Effector CD4-positive, alpha-beta T cell (primary cell): ENCODE data around the gene FIBP.

Experiments used
- DNase-seq: peaks from one replicate; pipeline ENCODE4 v3.0.0-alpha.2; 2020

The FIBP gene

DNA sequence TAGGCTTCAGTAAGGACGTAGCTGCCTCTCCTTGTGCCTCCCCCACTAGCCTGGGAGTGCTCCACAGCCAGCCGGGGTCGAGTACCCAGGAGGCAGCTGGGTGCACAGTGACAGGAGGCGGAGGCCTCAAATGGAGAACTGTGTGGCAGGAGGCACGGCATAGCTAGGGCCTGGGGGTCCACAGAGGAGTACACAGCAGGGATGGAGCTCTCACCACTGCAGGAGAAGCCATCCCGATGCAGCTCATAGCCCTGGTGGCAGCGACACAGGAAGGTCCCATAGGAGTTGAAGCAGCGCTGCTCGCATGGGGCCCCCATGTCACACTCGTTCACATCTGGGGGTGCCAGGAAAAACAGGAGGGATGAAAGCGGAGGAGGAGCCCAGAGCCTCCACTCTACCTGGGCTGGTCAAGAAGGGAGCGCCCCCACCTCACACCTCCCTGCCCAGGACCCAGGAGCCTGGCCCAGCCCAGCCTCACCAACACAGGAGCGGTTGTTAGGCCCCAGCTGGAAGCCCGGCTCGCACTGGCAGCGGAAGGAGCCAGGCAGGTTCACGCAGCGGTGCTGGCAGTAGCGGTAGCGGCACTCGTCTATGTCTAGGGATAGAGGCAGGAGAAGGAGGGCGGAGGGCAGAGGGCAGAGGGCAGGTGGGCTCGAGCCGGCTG, 18.5 kb downstream of the FIBP start:
- no peak for DNase-seq

DNA sequence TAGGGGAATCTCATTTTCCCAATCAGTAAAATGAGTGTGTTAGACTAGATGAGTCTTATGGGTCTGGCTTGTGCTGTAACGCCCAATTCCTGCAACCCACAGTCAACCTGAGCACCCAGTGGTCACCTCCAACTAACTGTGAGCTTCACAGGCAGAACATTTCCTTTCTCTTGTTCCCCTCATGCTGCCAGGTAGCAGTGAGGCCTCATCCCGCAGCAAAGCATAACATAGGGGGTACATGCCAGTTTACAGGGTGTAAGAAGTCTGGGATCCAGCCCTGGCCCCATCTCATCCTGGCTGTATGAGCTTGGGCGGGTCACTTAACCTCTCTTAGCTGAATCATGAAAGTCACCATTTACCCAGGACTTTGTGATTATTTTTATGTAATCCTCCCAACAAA, 19.4 kb downstream of the FIBP start:
- DNase-seq: no peak

DNA sequence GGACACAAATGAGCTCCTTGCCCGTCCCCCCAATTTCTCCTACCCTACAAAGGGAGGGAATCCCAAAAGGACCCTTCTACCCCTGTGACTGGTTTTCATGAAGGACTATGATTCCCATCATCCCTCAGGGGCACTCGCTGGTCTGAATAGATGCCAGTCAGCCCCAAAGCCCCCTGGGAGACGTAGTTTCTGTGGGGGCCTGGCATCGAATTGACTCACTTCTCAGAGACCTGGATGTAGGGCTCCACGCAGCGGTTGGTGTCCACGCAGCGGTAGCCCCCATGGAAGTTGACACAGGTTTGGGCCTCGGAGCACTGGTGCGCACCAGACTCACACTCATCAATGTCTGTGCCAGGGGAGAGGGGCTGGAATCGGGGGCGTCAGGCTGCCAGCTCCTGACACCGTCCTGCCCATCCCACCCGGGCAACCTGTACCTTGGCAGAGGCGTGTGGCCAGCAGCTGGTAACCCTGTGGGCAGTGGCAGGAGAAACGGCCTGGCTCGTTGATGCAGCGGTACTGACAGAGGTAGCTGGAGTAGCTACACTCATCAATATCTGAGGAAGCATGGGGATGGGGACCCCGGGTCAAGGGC, 20.1 kb downstream of the FIBP start:
- no peak for DNase-seq

- DNase-seq: no peak
Measured at GRCh38 chr11:65867284-65868071, 20.8 kb downstream of the FIBP start.

GRCh38 chr11:65866509-65867283, 21.6 kb downstream of the FIBP start:
- no peak for DNase-seq

- DNase-seq: no peak
Measured at GRCh38 chr11:65865550-65866172, 22.6 kb downstream of the FIBP start.

DNA sequence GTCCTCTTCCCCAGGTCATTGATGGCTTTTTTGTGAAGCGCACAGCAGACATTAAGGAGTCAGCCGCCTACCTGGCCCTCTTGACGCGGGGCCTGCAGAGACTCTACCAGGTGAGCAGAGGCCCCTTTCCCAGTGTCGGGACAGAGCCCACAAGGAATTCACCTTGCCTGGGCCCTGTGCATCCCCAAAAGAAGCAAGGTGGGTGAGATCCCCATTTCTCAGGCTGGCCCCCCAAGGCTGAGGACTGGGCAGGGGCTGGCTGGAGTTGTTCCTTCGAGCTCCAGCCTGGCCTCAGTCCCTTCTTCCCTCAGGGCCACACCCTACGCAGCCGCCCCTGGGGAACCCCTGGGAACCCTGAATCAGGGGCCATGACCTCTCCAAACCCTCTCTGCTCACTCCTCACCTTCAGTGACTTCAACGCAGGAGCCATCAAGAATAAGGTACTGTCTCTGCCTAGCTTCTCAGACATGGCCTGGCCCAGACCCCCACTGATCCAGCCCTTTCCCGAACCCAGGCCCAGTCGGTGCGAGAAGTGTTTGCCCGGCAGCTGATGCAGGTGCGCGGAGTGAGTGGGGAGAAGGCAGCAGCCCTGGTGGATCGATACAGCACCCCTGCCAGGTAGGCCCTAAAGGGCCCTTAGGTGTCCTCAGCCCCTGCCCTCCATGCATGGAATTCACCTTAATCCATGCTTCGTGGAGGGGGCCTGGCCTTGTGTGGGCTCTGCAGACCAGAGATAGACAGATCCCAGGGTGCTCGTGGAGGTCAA, 23.4 kb downstream of the FIBP start:
- DNase-seq: no peak

- DNase-seq: no peak
Measured at GRCh38 chr11:65863889-65864705, 24.2 kb downstream of the FIBP start.

DNA sequence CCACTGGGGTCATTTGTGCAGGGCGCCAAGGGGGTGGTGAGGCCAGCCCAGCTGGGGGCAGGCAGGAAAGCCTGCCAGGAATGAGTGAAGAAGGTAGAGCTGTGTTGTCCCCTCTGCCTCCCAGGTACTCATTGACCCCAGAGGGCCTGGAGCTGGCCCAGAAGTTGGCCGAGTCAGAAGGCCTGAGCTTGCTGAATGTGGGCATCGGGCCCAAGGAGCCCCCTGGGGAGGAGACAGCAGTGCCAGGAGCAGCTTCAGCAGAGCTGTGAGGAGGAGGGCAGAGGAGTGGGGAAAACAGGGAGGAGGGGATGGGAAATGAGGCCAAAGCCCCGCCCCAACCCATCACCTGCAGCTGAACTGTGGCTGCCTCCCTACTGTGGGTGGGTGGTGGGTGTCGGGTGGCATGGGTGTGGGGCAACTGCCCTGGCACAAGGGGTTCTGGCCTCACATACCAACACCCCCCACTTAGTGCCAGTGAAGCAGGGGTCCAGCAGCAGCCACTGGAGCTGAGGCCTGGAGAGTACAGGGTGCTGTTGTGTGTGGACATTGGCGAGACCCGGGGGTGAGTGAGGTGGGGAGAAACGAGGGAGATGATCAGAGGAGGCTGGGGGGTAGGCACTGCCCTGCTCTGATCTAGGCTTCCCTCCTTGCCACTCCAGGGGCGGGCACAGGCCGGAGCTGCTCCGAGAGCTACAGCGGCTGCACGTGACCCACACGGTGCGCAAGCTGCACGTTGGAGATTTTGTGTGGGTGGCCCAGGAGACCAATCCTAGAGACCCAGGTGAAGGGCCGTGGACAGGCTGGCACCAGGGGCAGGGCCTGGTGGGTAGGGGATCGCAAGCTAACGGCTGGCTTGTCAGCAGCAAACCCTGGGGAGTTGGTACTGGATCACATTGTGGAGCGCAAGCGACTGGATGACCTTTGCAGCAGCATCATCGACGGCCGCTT, 25.1 kb downstream of the FIBP start:
- DNase-seq: peak; percentile 0

DNA sequence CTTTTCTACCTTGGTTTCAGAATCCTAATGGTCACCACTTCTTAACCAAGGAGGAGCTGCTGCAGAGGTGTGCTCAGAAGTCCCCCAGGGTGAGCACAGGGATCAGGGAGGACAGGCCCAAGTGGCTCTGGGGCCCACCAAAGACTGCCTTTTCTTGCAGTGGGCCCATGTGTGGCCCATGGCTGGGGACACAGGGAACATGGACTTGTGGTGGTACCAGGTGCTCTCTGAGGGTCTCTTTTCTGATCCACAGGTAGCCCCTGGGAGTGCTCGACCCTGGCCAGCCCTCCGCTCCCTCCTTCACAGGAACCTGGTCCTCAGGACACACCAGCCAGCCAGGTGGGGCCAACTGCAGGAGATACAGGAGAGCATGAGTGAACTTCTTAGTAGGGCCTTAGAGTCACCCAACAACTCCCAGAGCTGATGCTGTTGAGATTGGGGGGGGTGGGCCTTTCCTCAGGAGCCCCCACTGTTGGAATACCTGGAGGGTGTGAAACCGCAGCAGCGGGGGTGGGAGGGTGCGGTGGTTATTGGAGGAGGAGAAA, 26.0 kb downstream of the FIBP start:
- DNase-seq: no peak

- DNase-seq: no peak
Measured at GRCh38 chr11:65861533-65862183, 26.6 kb downstream of the FIBP start.

- DNase-seq: no peak
Measured at GRCh38 chr11:65861165-65861505, 27.1 kb downstream of the FIBP start.

DNA sequence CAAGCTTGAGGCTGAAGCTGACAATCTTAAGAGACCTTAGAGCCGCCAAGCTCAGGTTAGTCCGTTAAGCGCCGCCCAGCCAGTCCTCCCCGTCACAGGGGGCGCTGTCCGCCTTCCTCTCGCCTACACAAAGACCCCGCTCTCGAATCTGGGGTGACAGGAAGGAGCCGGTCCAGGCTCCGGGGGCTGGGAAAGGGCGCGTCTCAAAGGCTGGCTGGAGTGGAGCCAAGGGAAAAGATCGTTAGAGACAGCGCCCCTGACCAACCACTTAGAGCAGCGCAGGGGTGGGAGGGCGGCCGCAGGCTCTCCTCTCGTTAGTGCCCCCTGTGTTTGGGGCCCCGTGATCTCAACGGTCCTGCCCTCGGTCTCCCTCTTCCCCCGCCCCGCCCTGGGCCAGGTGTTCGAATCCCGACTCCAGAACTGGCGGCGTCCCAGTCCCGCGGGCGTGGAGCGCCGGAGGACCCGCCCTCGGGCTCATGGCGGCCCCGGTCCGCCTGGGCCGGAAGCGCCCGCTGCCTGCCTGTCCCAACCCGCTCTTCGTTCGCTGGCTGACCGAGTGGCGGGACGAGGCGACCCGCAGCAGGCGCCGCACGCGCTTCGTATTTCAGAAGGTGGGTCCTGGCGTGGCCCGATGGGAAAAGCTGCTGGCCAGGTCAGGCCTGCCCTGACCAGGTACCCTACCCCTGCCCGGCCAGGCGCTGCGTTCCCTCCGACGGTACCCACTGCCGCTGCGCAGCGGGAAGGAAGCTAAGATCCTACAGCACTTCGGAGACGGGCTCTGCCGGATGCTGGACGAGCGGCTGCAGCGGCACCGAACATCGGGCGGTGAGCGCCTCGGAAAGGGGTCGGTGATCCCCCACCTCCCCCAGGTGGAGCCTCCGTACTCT, 27.8 kb downstream of the FIBP start, which contains the start of gene MUS81:
TSS of gene MUS81 (plus strand) at position 156 of the 887 bp plus-strand sequence. CDS start at position 477, 321 bp downstream.
- peak; percentile 95 for DNase-seq

DNA sequence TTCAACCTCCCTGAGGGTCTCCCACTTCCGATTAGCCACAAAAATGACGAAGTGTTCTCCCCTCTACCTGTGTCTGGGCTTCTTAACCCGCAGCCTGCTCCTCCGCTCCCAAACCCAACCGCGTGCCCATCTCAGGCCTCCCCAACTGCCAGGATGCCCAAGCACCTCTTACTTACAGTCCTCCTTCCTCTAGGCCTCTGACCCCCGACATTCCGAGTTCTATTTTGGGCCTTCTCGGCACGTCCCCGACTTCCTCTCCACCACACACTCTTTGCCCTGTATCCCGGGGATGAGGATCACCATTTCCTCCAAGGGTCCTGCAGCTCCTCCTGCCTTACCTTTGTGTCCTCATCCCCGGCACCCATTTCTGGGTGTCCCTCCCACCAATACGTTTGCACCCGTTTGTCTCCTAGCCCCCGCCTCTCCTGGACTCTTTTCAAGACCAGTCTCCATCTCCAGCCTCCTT, 28.4 kb downstream of the FIBP start:
- no peak for DNase-seq

GRCh38 chr11:65859095-65859811, 29.0 kb downstream of the FIBP start:
- peak; percentile 97 for DNase-seq

DNA sequence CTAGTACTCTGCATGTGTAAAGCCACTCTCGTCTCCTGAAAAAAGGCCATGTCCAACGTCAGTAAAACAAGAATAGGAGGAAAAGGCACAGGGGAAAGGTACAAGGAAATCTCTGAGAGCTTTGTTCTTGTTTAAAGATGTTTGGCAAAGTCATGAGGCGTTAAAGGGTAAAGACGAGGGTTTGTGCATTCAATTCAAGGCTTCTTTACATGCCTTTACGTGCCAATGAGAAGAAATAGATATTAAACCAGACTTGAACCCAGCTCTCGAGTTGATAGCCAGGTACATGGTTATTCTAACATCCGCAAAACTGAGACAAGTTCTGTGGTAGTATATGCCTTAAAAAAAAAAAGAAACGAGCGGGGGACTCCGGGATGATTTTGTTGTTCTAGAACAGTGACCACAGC, 29.6 kb downstream of the FIBP start:
- no peak for DNase-seq
